Measurements from ENCODE around the gene KLB. TPM values are rescaled to one million over a fixed set of nuclear protein-coding genes. Genes with fewer than 3 reads are reported as not detected.

KLB gene
- total and polyA plus RNA-seq, 4 donors, result 13.5 to 31.0 (median 22.8) TPM

DNA sequence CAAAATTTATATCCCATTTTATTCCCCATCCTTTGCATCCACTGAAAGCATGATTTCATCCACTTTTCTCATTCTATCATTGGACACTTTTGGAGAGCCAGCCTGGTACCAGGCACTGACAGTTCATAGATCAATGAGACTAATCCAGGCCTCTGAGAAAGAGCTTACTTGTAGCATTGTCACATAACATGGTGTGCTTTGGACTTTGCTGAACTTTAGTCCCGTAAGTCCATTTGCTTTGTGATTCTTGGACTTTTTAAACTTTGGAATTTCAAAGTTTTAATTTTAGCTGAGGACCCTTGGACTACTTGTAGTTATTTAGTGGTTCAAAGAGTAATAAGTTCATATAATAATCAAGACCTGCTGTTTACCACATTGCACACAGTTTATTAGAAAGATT lies 63.7 kb downstream of the KLB start:
- no peak for DNase-seq (ENCODE audit: low spot score)
- 36% methylated on average over 1 of the region's 1 CpG for WGBS
- H3K27ac ChIP-seq (ENCODE audit: low read depth in 1 of 2, low read length in 2 of 2), result peak overlapping the region; percentile 89 to 91
- no peaks in the 10 kb centered on the region for H3K27me3 ChIP-seq (ENCODE audit: control insufficient read depth in 4 of 4, insufficient read depth in 4 of 4, low read length in 3 of 4)
- H3K9me3 ChIP-seq (ENCODE audit: control insufficient read depth in 4 of 4, low read length in 3 of 4), result no peaks in the 10 kb centered on the region
- H3K36me3 ChIP-seq (ENCODE audit: control insufficient read depth in 4 of 4, insufficient read depth in 3 of 4, low read depth in 1 of 4, low read length in 3 of 4), result peaks cover 0 to 5% (median under 1%) of the 10 kb centered on the region in 4 donors
- TF ChIP-seq HNF4G (IDR thresholded peaks at IDR 0.05), result peak; percentile 83
- no peak for TF ChIP-seq GABPA (IDR thresholded peaks at IDR 0.05 in 1 of 2, conservative IDR thresholded peaks at IDR 0.05 in 1 of 2)
- no peak for TF ChIP-seq EGR1 (IDR thresholded peaks at IDR 0.05; ENCODE audit: low read depth in 2 of 2)
- TF ChIP-seq RAD21 (IDR thresholded peaks at IDR 0.05), result peak; percentile 6 to 25
- TF ChIP-seq, protein P1, sequence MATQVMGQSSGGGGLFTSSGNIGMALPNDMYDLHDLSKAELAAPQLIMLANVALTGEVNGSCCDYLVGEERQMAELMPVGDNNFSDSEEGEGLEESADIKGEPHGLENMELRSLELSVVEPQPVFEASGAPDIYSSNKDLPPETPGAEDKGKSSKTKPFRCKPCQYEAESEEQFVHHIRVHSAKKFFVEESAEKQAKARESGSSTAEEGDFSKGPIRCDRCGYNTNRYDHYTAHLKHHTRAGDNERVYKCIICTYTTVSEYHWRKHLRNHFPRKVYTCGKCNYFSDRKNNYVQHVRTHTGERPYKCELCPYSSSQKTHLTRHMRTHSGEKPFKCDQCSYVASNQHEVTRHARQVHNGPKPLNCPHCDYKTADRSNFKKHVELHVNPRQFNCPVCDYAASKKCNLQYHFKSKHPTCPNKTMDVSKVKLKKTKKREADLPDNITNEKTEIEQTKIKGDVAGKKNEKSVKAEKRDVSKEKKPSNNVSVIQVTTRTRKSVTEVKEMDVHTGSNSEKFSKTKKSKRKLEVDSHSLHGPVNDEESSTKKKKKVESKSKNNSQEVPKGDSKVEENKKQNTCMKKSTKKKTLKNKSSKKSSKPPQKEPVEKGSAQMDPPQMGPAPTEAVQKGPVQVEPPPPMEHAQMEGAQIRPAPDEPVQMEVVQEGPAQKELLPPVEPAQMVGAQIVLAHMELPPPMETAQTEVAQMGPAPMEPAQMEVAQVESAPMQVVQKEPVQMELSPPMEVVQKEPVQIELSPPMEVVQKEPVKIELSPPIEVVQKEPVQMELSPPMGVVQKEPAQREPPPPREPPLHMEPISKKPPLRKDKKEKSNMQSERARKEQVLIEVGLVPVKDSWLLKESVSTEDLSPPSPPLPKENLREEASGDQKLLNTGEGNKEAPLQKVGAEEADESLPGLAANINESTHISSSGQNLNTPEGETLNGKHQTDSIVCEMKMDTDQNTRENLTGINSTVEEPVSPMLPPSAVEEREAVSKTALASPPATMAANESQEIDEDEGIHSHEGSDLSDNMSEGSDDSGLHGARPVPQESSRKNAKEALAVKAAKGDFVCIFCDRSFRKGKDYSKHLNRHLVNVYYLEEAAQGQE (IDR thresholded peaks at IDR 0.05), result peak; percentile 40
- TF ChIP-seq RXRA (IDR thresholded peaks at IDR 0.05), result peak; percentile 74 to 83
- TF ChIP-seq JUND (IDR thresholded peaks at IDR 0.05), result peak in 1 of 2 donors; percentile 55
- TF ChIP-seq, protein P2, sequence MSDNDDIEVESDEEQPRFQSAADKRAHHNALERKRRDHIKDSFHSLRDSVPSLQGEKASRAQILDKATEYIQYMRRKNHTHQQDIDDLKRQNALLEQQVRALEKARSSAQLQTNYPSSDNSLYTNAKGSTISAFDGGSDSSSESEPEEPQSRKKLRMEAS (IDR thresholded peaks at IDR 0.05), result peak; percentile 46
- TF ChIP-seq, protein P3, sequence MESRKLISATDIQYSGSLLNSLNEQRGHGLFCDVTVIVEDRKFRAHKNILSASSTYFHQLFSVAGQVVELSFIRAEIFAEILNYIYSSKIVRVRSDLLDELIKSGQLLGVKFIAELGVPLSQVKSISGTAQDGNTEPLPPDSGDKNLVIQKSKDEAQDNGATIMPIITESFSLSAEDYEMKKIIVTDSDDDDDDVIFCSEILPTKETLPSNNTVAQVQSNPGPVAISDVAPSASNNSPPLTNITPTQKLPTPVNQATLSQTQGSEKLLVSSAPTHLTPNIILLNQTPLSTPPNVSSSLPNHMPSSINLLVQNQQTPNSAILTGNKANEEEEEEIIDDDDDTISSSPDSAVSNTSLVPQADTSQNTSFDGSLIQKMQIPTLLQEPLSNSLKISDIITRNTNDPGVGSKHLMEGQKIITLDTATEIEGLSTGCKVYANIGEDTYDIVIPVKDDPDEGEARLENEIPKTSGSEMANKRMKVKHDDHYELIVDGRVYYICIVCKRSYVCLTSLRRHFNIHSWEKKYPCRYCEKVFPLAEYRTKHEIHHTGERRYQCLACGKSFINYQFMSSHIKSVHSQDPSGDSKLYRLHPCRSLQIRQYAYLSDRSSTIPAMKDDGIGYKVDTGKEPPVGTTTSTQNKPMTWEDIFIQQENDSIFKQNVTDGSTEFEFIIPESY (IDR thresholded peaks at IDR 0.05), result peak; percentile 19
- no peak for TF ChIP-seq ATF3 (IDR thresholded peaks at IDR 0.05)
- TF ChIP-seq TAF1 (conservative IDR thresholded peaks at IDR 0.05), result peak; percentile 37
- no peak for TF ChIP-seq CTCF (IDR thresholded peaks at IDR 0.05; ENCODE audit: low read depth, low read length, missing input control)
- TF ChIP-seq FOXA1 (IDR thresholded peaks at IDR 0.05), result no peak
- peak; percentile 95 to 98 for TF ChIP-seq HNF4A (conservative IDR thresholded peaks at IDR 0.05)
- TF ChIP-seq YY1 (IDR thresholded peaks at IDR 0.05), result peak; percentile 65
- H3K4me3 ChIP-seq (ENCODE audit: low read depth in 1 of 3, low read length in 3 of 3), result no peak overlapping the region
- H3K4me1 ChIP-seq (ENCODE audit: control insufficient read depth in 4 of 4, insufficient read depth in 4 of 4, low read length in 3 of 4), result peaks cover 9 to 46% (median 33%) of the 10 kb centered on the region in 4 donors
- no peak overlapping the region for H3K9ac ChIP-seq (ENCODE audit: low read depth in 1 of 2, low read length in 2 of 2)

- peaks cover 2 to 34% (median 26%) of the 10 kb centered on the region in 4 donors for H3K4me1 ChIP-seq (ENCODE audit: control insufficient read depth in 4 of 4, insufficient read depth in 4 of 4, low read length in 3 of 4)
- 55% methylated on average over 3 of the region's 3 CpGs for WGBS
- peak overlapping the region; percentile 44 to 51 for H3K27ac ChIP-seq (ENCODE audit: low read depth in 1 of 2, low read length in 2 of 2)
- no peak for DNase-seq (ENCODE audit: low spot score)
- no peaks in the 10 kb centered on the region for H3K27me3 ChIP-seq (ENCODE audit: control insufficient read depth in 4 of 4, insufficient read depth in 4 of 4, low read length in 3 of 4)
- peak overlapping the region in 1 of 3 donors; percentile 1 for H3K4me3 ChIP-seq (ENCODE audit: low read depth in 1 of 3, low read length in 3 of 3)
- no peak overlapping the region for H3K9ac ChIP-seq (ENCODE audit: low read depth in 1 of 2, low read length in 2 of 2)
- peaks cover 0 to 5% (median 3%) of the 10 kb centered on the region in 4 donors for H3K36me3 ChIP-seq (ENCODE audit: control insufficient read depth in 4 of 4, insufficient read depth in 3 of 4, low read depth in 1 of 4, low read length in 3 of 4)
- H3K9me3 ChIP-seq (ENCODE audit: control insufficient read depth in 4 of 4, low read length in 3 of 4), result no peaks in the 10 kb centered on the region
- TF ChIP-seq ATF3 (IDR thresholded peaks at IDR 0.05) (no peak), YY1 (IDR thresholded peaks at IDR 0.05) (peak; percentile 51), TAF1 (conservative IDR thresholded peaks at IDR 0.05) (no peak), EGR1 (IDR thresholded peaks at IDR 0.05; ENCODE audit: low read depth in 2 of 2) (no peak), HNF4A (conservative IDR thresholded peaks at IDR 0.05) (peak; percentile 45 to 64), RXRA (IDR thresholded peaks at IDR 0.05) (peak; percentile 31 to 69), SP1 (IDR thresholded peaks at IDR 0.05) (no peak), FOXA2 (IDR thresholded peaks at IDR 0.05) (no peak), GABPA (IDR thresholded peaks at IDR 0.05 in 1 of 2, conservative IDR thresholded peaks at IDR 0.05 in 1 of 2) (no peak)
- TF ChIP-seq, protein P3 (IDR thresholded peaks at IDR 0.05), result peak; percentile 26
- TF ChIP-seq, protein P1 (IDR thresholded peaks at IDR 0.05), result no peak
These were observed 65.7 kb downstream of the KLB start for GRCh38 chr4:39472396-39472795.
